GM19043 (cell line): Measurements from ENCODE around the gene HES2.
"Not testable (repeated sequence)": the region's sequence is repeated elsewhere in the genome, so short reads cannot be mapped to it uniquely, and the experiment has no call there.

Source experiments
- ATAC-seq: cut with Tn5 transposase; IDR thresholded peaks from one replicate; pipeline ENCODE4 v1.9.1; 2021; ENCODE audit warnings: low read depth; ENCODE audit not compliant: unreplicated experiment

HES2 gene

GRCh38 chr1:6419804-6420453 is at the start of gene HES2:
HES2 (minus strand) TSS chr1:6419919; CDS start chr1:6419820, 99 bp downstream.
- ATAC-seq, result no peak

GRCh38 chr1:6468729-6469461 is 49.2 kb upstream of the HES2 start:
- ATAC-seq, result no peak

GRCh38 chr1:6467744-6468688 is 48.3 kb upstream of the HES2 start:
- ATAC-seq, result no peak

GRCh38 chr1:6467224-6467623 is 47.5 kb upstream of the HES2 start:
- ATAC-seq, result no peak

GRCh38 chr1:6466751-6467150 is 47.0 kb upstream of the HES2 start:
- no peak for ATAC-seq

- ATAC-seq, result no peak
Observed at GRCh38 chr1:6466023-6466422, 46.3 kb upstream of the HES2 start, which contains the start of gene TNFRSF25. TNFRSF25 (minus strand) TSS chr1:6466173; CDS start chr1:6466107, 66 bp downstream.

GRCh38 chr1:6465461-6466005 is 45.8 kb upstream of the HES2 start:
- ATAC-seq, result no peak

GRCh38 chr1:6464915-6465314 is 45.2 kb upstream of the HES2 start:
- no peak for ATAC-seq

- ATAC-seq, result no peak
Observed at GRCh38 chr1:6464514-6464836, 44.8 kb upstream of the HES2 start.

GRCh38 chr1:6463120-6463412 is 43.3 kb upstream of the HES2 start:
- no peak for ATAC-seq

- no peak for ATAC-seq
Observed at GRCh38 chr1:6462412-6463119, 42.8 kb upstream of the HES2 start.

- ATAC-seq, result no peak
Observed at GRCh38 chr1:6461538-6462411, 42.1 kb upstream of the HES2 start.

GRCh38 chr1:6461051-6461530 is 41.4 kb upstream of the HES2 start:
- ATAC-seq, result no peak

- no peak for ATAC-seq
Observed at GRCh38 chr1:6460301-6461050, 40.8 kb upstream of the HES2 start.

GRCh38 chr1:6459850-6460265 is 40.1 kb upstream of the HES2 start:
- ATAC-seq, result no peak

GRCh38 chr1:6456800-6457466 is 37.2 kb upstream of the HES2 start:
- no peak for ATAC-seq

GRCh38 chr1:6455752-6456520 is 36.2 kb upstream of the HES2 start:
- not testable (repeated sequence) for ATAC-seq
